Left colon (tissue), 2 donors: ENCODE results near the gene SCN3A. TPM values are rescaled to one million over a fixed set of nuclear protein-coding genes. Genes with fewer than 3 reads are reported as not detected.

Experiments
- ATAC-seq: fragments of 200-7000 bp; cut with Tn5 transposase; one replicate; pipeline ENCODE4 v1.9.1; 2020; ENCODE audit warnings: mild to moderate bottlenecking, moderate library complexity
- DNase-seq, 2 donors: peaks; one replicate each; pipeline ENCODE4 v3.0.0-alpha.2; 2020
- intact Hi-C, 2 donors: fragments of 100-400 bp; cut with DNase I in 1 of 2; cut with micrococcal nuclease in 1 of 2; formaldehyde crosslinking; loops; one replicate each; pipeline versions ENCODE4 v1.11.2 to v1.14.0; 2022; cut with DNase I, micrococcal nuclease
- long read RNA-seq: library from polyadenylated mRNA; unstranded; transcript quantifications from one replicate; pipeline ENCODE4 v2.0.0, GENCODE V29; 2021
- total RNA-seq, 2 donors: library from RNA; stranded (reverse); fragmentation: NEBNext Ultra II Directional; extraction: Animal tissue kit (Norgen Biotek cat#: 25700); gene quantifications; one replicate each; pipeline ENCODE4 v1.2.1, GENCODE V29; 2021
- donor health status: DM: no; HTN: no; CAD: no.
- donor health status: DM: yes; HTN: yes; CAD: no.

Gene SCN3A
- total RNA-seq = 1 to 10 TPM in 1 of 2 donors, under 1 TPM in 1; 0.43 to 1.4 TPM
- long read RNA-seq = 0 reads

GRCh38 chr2:165203689-165204559, at the start of gene SCN3A:
TSS of gene SCN3A (minus strand) at chr2:165204050. CDS start at chr2:165176394, 27,656 bp downstream.
- intact Hi-C loops = loop anchor here in 1 of 2 donors (10.0 kb wide), 1 partner anchor 189 kb away; no protein-coding TSS in a partner anchor
- ATAC-seq (peak; percentile 18), DNase-seq (peak in 1 of 2 donors; percentile 23)

- no peak for DNase-seq
- no peak for ATAC-seq
- intact Hi-C loops = no loop called here
These were observed 49.3 kb upstream of the SCN3A start for GRCh38 chr2:165253178-165253577.

GRCh38 chr2:165251366-165251765, 47.5 kb upstream of the SCN3A start:
- intact Hi-C loops = no loop called here
- ATAC-seq (no peak), DNase-seq (no peak)

GRCh38 chr2:165248238-165248637, 44.4 kb upstream of the SCN3A start:
- intact Hi-C loops = no loop called here
- no peak for DNase-seq

GRCh38 chr2:165245081-165245793, 41.4 kb upstream of the SCN3A start:
- ATAC-seq (no peak), DNase-seq (no peak)
- intact Hi-C loops = no loop called here

More at GRCh38 chr2:165248238-165248637, 44.4 kb upstream of the SCN3A start:
- ATAC-seq = no peak

GRCh38 chr2:165240916-165241315, 37.1 kb upstream of the SCN3A start:
- DNase-seq (no peak), ATAC-seq (no peak)
- intact Hi-C loops = no loop called here

- intact Hi-C loops = no loop called here
- ATAC-seq = no peak
- no peak for DNase-seq
These were observed 36.1 kb upstream of the SCN3A start for GRCh38 chr2:165239856-165240515.

- DNase-seq (no peak), ATAC-seq (no peak)
- intact Hi-C loops = no loop called here
These were observed 35.4 kb upstream of the SCN3A start, which contains the start of gene SCN2A for GRCh38 chr2:165239230-165239629. TSS of gene SCN2A (plus strand) at chr2:165239414. CDS start at chr2:165295824, 56,410 bp downstream.

- ATAC-seq (no peak), DNase-seq (no peak)
- intact Hi-C loops = no loop called here
These were observed 34.4 kb upstream of the SCN3A start for GRCh38 chr2:165238295-165238694.

GRCh38 chr2:165237056-165237455, 33.2 kb upstream of the SCN3A start:
- DNase-seq (no peak), ATAC-seq (no peak)
- intact Hi-C loops = no loop called here

GRCh38 chr2:165227571-165227970, 23.7 kb upstream of the SCN3A start:
- intact Hi-C loops = no loop called here
- ATAC-seq = no peak
- DNase-seq = no peak

- no peak for ATAC-seq
- no peak for DNase-seq
- intact Hi-C loops = no loop called here
These were observed 21.1 kb upstream of the SCN3A start for GRCh38 chr2:165224941-165225340.

- intact Hi-C loops = no loop called here
- DNase-seq (no peak), ATAC-seq (no peak)
These were observed 15.6 kb upstream of the SCN3A start for GRCh38 chr2:165219481-165219880.

GRCh38 chr2:165214093-165214492, 10.2 kb upstream of the SCN3A start:
- intact Hi-C loops = no loop called here
- ATAC-seq (no peak), DNase-seq (no peak)

GRCh38 chr2:165208094-165208493, 4.2 kb upstream of the SCN3A start:
- DNase-seq = no peak
- ATAC-seq = no peak
- intact Hi-C loops = loop anchor here in 1 of 2 donors (10.0 kb wide), 1 partner anchor 193 kb away; no protein-coding TSS in a partner anchor

GRCh38 chr2:165205865-165206264, 2.0 kb upstream of the SCN3A start:
- DNase-seq (no peak), ATAC-seq (no peak)
- intact Hi-C loops = loop anchor here in 1 of 2 donors (10.0 kb wide), 1 partner anchor 191 kb away; no protein-coding TSS in a partner anchor

- no peak for ATAC-seq
These were observed 1.6 kb downstream of the SCN3A start for GRCh38 chr2:165202239-165202638.

GRCh38 chr2:165198181-165198580, 5.7 kb downstream of the SCN3A start:
- ATAC-seq = no peak
- intact Hi-C loops = no loop called here
- no peak for DNase-seq

More at GRCh38 chr2:165202239-165202638, 1.6 kb downstream of the SCN3A start:
- intact Hi-C loops = loop anchor here in 1 of 2 donors (10.0 kb wide), 1 partner anchor 187 kb away; no protein-coding TSS in a partner anchor
- DNase-seq = no peak

- intact Hi-C loops = no loop called here
- no peak for DNase-seq
- no peak for ATAC-seq
These were observed 6.5 kb downstream of the SCN3A start for GRCh38 chr2:165197346-165197745.
